Coronary artery (tissue), 2 donors: ENCODE data around the gene PPARGC1A.

ENCODE experiments used
- DNase-seq: peaks from one replicate; pipeline ENCODE4 v3.0.0-alpha.2; 2017; ENCODE audit warnings: low spot score
- H3K27ac ChIP-seq, 2 donors: fragments of 200-600 bp; sonication (generic); one replicate each; pipeline ENCODE4 v1.5.1; 2016 to 2019
- H3K4me3 ChIP-seq: fragments of 200-600 bp; sonication (generic); 2 replicates; pipeline ENCODE4 v1.5.1; 2016; ENCODE audit warnings: mild to moderate bottlenecking, moderate library complexity
- TF ChIP-seq, protein P1 (sequence below): fragments of 200-600 bp; sonication (generic); IDR thresholded peaks from one replicate; pipeline ENCODE4 v1.5.1; 2019; ENCODE audit warnings: antibody characterized with exemption

PPARGC1A gene

DNA sequence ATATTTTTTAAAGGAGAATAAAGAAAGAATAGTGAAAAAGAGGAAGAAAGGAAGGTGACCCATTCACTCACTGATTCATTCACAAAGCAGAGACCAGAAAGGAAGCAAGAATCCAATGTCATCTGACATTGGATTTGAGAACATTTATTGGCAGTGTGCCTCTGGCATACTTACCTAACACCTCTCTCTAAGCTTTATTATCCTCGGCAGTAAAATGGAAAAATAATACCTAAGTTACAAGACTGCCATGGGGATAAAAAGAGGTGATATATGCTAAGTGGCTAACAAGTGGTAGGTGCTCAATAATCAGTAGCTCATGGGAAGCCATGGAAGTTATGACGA is 41.6 kb upstream of the PPARGC1A start:
- TF ChIP-seq, protein P1, sequence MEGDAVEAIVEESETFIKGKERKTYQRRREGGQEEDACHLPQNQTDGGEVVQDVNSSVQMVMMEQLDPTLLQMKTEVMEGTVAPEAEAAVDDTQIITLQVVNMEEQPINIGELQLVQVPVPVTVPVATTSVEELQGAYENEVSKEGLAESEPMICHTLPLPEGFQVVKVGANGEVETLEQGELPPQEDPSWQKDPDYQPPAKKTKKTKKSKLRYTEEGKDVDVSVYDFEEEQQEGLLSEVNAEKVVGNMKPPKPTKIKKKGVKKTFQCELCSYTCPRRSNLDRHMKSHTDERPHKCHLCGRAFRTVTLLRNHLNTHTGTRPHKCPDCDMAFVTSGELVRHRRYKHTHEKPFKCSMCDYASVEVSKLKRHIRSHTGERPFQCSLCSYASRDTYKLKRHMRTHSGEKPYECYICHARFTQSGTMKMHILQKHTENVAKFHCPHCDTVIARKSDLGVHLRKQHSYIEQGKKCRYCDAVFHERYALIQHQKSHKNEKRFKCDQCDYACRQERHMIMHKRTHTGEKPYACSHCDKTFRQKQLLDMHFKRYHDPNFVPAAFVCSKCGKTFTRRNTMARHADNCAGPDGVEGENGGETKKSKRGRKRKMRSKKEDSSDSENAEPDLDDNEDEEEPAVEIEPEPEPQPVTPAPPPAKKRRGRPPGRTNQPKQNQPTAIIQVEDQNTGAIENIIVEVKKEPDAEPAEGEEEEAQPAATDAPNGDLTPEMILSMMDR: no peak
- DNase-seq: no peak
- Histone ChIP-seq H3K4me3 (no peak overlapping the region), H3K27ac (peak overlapping the region in 1 of 2 donors; percentile 14)

DNA sequence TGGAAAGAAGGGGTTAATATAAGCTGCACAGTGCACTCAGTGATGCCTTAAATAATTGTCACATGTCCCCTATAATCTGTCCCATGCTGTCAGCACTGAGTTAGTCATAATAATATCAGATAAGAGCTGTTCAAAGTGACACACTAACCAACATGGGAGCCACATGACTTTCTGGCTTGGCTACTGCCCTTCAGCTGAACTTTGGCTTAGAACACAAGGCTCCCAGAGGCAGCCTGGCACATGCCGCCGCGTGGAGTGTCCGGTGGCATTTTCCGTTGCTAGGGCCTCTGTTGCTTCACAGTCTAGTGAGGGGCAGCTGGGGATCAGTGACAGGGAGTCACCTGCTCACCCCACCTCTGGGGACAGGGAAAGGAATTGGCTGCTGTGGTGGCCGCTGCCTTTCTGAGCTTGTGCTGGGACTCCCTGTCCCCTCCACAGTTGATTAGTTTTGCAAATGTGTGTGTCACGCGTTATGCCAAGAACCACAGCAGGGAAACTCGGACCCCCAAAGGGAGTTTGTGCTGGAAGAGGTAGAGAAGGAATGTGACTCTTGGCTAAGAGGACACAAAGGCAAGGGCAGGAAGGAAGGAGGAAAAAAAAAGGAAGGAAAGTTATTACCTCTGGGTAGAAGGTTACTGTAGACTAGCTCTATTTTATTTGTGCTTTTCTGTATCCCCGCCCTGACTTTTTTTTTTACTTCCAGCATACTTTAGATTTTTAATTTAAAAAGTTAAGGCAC is 41.1 kb upstream of the PPARGC1A start:
- Histone ChIP-seq H3K4me3 (peak overlapping the region; percentile 34), H3K27ac (peak overlapping the region in 1 of 2 donors; percentile 14)
- TF ChIP-seq, protein P1: no peak
- DNase-seq: peak; percentile 96

DNA sequence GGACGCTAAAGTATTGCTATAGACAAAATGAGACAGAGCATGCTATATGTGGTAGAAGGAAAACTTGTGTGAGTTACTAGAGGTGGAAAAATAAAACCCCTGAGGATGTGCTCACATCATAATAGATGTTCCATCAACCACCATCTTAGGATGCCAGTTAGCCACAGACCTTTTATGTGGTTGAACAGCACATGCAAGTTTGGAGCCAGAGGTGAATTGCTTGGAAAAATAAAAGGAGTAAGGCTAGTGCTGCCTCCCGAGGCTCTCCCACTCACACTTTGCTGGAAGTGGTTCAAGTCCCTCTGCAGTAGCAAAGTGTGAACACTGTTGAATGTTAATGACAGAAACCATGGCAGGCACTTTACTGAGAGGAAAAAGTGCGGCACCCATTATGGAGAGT is 39.4 kb upstream of the PPARGC1A start:
- TF ChIP-seq, protein P1: no peak
- H3K27ac ChIP-seq: no peak overlapping the region
- DNase-seq: no peak
- H3K4me3 ChIP-seq: no peak overlapping the region

DNA sequence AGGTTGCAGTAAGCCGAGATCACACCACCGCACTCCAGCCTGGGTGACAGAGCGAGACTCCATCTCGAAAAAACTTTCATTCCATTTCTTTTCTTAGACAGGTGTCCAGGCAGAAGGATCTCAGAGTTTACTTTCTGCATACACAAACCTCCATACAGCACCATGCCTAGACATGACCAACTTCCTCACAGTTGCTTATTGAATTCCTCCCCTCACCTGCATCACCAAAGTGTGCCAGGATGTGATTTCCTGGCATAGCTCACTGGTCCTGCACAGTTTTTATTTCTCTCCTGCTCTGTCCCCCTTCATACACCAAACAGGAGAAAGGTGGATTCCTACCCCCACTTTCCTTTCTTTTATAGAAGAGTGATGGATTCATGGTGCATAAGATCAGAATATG is 34.7 kb upstream of the PPARGC1A start:
- Histone ChIP-seq H3K4me3 (no peak overlapping the region), H3K27ac (no peak overlapping the region)
- DNase-seq: no peak
- TF ChIP-seq, protein P1: no peak

DNA sequence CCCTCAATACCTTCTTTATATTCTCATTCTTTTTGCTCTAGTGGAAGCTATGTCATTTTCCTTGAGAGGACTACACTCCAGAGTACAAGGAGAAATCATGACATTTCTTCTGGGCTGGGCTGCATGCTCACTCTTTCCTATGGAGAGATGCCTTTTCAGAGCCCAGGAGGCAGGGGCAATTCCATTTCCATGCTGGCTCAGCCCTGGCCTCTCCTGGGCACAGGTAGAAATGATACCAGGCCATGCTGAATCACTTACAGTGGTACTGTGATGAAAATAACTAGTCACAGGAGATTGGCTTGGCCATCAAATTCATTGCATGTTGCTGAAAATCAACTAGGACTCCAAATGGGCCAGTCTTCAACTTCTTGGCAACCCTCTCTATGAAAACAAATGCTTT is 34.0 kb upstream of the PPARGC1A start:
- no peak for DNase-seq
- no peak overlapping the region for H3K27ac ChIP-seq
- TF ChIP-seq, protein P1: no peak
- no peak overlapping the region for H3K4me3 ChIP-seq

DNA sequence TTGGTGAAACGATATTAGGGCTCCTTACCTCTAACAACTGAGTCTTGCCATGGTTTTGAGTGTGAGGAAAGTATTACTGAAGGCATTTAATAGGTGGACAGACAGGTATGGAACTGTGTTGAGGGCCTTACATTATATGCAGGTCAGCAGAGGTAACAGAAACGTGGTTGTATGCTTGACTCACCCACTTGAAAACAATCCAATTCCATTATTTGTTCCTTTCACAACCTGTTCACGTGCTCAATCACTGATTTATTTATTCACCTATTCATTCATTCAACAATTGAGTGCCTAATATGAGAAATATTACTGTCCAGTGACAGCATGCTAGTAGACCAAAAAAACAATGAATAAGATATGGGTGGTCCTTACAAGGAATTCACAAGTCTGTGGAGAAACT is 33.3 kb upstream of the PPARGC1A start:
- no peak for DNase-seq
- no peak overlapping the region for H3K27ac ChIP-seq
- TF ChIP-seq, protein P1: no peak
- no peak overlapping the region for H3K4me3 ChIP-seq

DNA sequence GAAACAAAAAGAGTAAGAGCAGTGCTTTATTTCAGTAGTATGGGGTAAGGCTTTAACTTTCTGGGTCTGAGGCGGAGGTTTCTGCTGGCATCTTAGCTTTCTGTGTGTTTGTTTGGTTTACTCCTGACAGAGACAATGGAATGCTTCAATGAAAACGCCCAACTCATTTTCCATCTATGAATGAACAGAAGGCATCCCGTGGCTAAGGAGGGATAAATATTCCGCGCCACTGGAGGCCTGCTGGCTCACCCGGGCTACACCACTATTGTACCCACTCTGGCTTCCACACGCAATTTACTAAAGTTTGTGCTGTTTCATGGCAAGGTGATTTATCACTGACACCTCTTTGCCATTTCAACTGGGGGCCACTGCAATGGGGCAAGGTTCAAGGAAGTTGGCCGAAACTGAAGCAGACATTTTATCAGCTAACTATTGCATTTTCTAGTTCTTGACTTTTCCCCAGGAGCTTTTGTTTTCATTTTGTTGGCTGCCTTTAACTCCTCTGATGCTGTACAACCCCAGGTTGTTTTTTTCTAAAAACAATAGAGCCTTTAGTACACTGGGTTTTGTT is 32.8 kb upstream of the PPARGC1A start:
- H3K27ac ChIP-seq: no peak overlapping the region

More for the DNA sequence above, 32.8 kb upstream of the PPARGC1A start:
- DNase-seq: no peak
- TF ChIP-seq, protein P1: no peak
- H3K4me3 ChIP-seq: no peak overlapping the region
